HG02870 (cell line): ENCODE data around the gene CCDC149.
"Not testable (repeated sequence)": the region's sequence is repeated elsewhere in the genome, so short reads cannot be mapped to it uniquely, and the experiment has no call there.

Source experiments
- ATAC-seq: cut with Tn5 transposase; IDR thresholded peaks from one replicate; pipeline ENCODE4 v1.9.1; 2021; ENCODE audit warnings: mild to moderate bottlenecking, moderate library complexity; ENCODE audit not compliant: unreplicated experiment

Gene CCDC149

DNA sequence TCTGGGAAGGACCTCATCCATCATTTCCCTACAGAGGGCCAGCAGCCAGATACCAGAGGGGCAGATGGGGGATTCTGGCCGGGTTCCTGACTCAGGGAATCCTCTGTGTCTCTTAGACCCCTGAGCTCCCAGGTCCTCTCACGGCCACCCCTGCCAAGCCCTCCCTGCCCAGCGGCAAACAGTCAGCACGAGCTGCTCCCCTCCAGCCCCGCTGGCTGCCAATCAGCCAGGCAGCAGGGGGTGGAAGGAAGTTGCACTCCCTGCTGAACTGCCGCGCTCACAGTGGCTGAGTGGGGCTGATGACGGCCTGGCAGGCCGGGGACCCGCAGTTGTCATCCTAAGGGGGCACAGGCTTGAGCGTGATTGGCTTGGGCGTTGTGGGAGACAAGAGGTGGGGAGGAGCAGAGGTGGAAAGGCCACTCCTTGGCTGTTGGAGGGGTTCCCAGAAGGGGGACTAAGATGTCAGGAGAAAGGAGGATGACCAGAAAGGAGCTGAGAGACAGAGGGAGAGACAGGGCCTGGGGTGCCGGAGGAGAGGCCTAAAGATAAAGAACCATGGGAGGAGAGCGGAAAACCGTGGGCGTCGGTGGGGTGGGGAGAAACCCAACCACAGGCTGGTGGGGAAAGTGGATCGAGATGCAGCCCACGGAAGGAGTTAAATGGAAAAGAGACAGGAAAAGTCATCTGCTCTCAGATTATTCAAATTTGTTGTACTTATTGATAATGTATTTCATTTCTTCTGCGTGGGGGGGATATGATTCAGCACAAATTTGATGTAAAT, 4.4 kb upstream of the CCDC149 start:
- no peak for ATAC-seq

GRCh38 chr4:24915121-24915922, 2.5 kb upstream of the CCDC149 start:
- ATAC-seq, result no peak

- no peak for ATAC-seq
These were observed 1.6 kb upstream of the CCDC149 start for GRCh38 chr4:24914460-24914859.

DNA sequence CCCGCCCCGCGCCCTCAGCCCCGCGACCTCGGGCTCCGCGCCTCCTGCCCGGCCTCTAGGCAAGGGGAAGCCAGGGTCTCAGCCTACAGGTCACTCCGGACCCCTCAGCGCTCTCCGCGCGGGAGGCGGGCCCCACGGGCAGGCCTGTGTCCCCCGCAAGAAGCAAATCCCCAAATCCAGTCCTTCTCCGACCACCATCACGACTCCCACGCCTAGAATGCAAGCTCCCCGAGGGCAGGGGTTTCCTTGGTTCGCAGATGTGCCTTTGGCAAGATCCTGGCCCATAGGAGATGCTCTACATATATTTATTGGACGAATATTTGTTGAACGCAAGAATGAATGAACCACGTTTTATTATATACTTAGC, 260 bp upstream of the CCDC149 start:
- no peak for ATAC-seq

- no peak for ATAC-seq
These were observed 2.3 kb downstream of the CCDC149 start for GRCh38 chr4:24910499-24910898.

DNA sequence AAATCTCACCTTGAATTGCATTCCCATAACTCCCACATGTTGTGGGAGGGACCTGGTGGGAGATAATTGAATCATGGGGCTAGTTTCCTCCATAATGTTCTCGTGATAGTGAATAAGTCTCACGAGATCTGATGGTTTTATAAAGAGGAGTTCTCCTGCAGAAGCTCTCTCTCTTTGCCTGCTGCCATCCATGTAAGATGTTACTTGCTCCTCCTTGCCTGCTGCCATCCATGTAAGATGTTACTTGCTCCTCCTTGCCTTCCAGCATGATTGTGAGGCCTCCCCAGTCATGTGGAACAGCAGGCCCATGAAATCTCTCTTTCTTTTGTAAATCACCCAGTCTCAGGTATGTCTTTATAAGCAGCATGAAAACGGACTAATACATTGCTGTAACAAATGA, 3.2 kb downstream of the CCDC149 start:
- ATAC-seq, result not testable (repeated sequence)

DNA sequence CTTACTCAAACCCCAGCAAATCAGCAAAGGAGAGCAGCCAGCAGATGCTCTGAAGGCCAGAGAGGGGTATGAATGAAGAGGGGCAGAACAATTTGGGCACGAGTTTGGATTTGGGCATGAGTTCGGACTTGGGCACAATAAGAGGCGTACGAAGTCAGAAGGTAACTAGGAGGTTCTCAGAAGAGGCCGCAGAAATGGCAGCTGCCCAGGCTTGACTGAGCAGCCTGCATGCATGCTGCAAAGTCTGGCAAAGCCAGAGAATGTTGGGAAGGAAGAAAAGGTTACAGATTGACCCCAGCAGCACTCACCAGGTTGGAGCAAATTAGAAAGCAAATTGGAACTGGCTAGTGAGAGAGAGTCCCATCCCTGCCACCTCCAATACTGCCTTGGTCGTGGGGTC, 15.2 kb downstream of the CCDC149 start:
- no peak for ATAC-seq

GRCh38 chr4:24896977-24897376, 15.9 kb downstream of the CCDC149 start:
- ATAC-seq, result no peak

DNA sequence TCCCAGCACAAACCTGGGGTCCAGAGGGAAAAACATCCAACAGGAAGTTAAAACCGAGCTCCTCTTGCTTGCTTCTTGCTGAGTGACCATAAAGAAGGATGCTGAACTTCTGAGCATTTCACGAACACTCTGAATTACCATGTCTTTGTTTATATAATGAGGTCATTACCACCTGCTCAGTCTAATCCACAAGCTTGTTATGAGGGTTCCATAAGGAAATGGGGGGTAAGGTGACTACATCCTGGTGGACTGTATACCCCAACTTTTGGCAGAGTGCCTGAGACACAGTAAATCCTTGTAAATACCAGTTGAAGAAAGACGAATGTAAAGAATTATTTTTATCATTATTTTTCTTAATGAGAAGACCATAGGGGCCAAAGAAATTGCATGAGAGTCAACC, 16.8 kb downstream of the CCDC149 start:
- no peak for ATAC-seq

DNA sequence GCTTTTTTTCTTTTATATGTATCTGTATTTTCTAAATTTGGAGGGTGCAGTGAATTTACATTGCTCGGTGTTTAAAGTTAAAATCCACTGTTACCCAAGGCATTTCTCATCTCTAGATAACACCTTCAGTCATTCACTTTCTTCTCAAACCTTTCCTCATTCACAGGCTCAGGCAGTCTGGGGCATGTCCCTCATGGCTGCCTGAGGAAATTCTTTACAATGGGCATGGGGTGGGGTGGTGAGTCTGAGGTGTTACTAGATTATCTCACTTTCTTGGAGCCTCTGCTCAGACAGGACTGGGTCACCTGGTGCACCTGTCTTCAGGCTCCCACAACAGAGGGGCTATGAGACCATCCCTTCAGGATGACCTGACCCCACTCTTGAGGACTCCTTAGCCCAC, 17.4 kb downstream of the CCDC149 start:
- no peak for ATAC-seq

DNA sequence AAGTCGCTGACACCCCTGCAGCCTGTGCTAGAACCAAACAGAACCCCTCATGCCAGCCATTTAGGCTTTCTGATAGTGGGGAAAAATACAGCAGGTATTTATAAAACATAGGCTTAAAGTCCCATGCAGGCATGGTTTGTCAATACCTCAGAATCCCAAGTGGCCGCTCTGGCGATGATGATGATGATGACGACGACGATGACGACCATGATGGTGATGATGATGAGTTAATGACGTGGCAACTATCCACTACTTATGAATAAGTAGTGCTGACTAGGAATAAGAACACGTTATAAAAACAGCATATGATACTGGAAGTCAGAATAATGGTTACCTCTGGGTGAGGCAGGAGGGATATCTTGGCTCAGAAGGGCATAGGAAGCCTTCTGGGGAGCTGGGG, 18.0 kb downstream of the CCDC149 start:
- no peak for ATAC-seq

GRCh38 chr4:24894243-24894642, 18.6 kb downstream of the CCDC149 start:
- ATAC-seq, result no peak

DNA sequence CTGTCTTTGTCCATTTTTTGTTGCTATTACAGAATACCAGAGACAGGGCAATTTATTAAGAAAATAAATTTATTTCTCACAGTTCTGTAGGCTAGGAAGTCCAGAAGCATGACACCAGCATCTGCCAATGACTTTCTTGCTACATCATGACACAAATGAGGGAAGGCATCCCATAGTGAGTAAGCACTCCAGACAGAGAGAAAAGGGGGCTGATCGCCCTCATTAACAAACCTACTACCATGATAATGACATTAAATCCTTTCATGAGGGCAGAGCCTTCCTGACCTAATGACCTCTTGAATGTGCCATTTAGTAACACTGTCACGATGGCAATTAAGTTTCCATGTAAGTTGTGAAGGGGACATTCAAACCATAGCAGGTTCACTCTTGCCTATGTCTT, 20.1 kb downstream of the CCDC149 start:
- no peak for ATAC-seq

- ATAC-seq, result no peak
These were observed 20.6 kb downstream of the CCDC149 start for GRCh38 chr4:24892278-24892677.

DNA sequence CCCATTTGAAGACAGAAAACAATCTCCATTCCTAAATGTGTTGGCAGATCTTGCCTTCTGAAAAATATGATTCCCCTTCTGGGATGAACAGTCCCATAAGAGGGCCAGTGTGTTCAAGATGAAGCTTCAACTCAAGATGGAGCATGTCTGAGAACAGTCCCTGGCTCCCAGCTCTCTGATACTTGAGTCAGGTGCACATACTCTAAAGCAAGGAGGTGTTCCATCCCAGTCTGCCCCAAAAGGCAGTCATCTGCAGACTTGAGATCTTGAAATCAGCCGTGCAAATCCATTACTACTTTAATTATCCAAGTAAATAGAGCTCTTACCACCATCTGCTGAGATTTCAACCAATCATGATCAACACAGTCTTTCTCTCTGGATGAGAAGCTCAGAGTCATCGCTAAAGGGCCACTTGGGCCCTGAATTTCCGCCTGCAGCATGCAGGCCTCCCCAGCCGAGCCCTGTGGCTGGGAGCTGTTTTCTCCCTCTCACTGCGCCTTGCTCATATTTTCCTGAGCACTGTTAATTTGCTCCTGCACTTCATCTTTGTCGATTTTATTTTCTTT, 22.2 kb downstream of the CCDC149 start:
- ATAC-seq, result no peak

DNA sequence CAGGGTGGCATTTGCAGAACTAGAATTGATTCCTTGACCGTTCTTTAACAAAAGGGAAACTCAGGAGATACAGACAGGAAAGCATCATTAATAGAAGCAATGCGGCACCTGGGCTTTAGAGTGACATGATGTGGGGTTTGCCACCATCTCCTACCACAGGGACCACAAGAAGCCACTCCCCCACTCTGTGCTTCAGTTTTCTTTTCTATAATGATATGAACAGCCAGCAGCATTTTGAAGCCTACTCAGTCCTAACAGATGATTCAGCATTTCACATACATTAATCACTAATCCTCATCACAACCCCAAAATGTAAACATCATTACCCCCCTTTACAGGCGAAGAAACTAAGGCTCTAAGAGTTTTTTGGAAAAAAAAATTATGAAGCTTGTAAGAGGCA, 22.9 kb downstream of the CCDC149 start:
- peak; percentile 71 for ATAC-seq

- ATAC-seq, result peak; percentile 44
These were observed 24.1 kb downstream of the CCDC149 start for GRCh38 chr4:24888475-24889344.

DNA sequence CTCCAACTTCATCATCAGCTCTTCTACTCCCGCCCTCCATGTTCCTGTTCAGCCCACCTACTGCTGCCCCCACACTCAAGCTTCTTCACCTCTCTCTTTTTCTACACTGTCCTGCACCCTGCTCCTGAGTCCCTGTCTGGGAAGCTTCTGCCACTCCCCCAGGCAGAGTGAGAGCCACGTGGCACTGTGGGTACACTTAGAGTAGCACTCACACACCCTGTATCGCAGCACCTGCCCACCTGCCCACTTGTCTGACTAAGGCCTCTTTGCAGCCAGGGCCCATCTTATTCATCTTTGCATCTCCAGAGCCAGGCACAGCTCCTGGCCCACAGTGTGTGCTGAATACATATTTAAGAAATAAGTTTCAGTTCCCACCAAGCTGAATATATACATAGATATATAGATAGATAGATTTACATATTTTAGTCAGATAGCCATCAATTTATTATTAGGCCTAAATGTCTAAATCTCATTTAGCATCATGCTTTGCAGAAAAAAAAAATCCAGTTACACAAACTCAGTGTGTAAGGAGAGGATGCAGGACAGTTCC, 24.9 kb downstream of the CCDC149 start:
- ATAC-seq, result peak; percentile 25

GRCh38 chr4:24886596-24886995, 26.2 kb downstream of the CCDC149 start:
- ATAC-seq, result no peak

GRCh38 chr4:24885342-24885741, 27.5 kb downstream of the CCDC149 start:
- no peak for ATAC-seq

- no peak for ATAC-seq
These were observed 27.9 kb downstream of the CCDC149 start for GRCh38 chr4:24884902-24885301.
